Stomach (tissue), 4 donors: ENCODE data around the gene TMEM30A.

ENCODE experiments used
- CTCF ChIP-seq, 7 experiments: fragments of 450-650 bp in 4 of 7; fragments of 200-600 bp in 3 of 7; sonication (generic) in 3 of 7; IDR thresholded peaks; one replicate each; pipeline ENCODE4 v1.5.1; 2016 to 2019; ENCODE audit warnings: antibody characterized with exemption in 7 of 7, control low read depth in 2 of 7, mild to moderate bottlenecking in 1 of 7
- POLR2AphosphoS5 ChIP-seq, 3 donors: sonication (generic); formaldehyde crosslinking; IDR thresholded peaks; one replicate each; pipeline ENCODE4 v1.6.1; 2016; ENCODE audit warnings: antibody characterized with exemption in 3 of 3

GRCh38 chr6:75213112-75213511 is 71.5 kb downstream of the TMEM30A start:
- TF ChIP-seq CTCF (IDR thresholded peaks at IDR 0.05) (no peak), POLR2AphosphoS5 (IDR thresholded peaks at IDR 0.05) (no peak)
